GM19239 (cell line): ENCODE measurements around the gene C1RL.

Experiments used
- DNase-seq: peaks from one replicate; pipeline ENCODE4 v3.0.0; 2011; ENCODE audit warnings: low spot score; ENCODE audit not compliant: insufficient read length
- FAIRE-seq: peaks from 2 replicates; lab custom pipeline; 2011; peaks lifted over from hg19 to GRCh38; lab: Jason Lieb, UNC

C1RL gene

DNA sequence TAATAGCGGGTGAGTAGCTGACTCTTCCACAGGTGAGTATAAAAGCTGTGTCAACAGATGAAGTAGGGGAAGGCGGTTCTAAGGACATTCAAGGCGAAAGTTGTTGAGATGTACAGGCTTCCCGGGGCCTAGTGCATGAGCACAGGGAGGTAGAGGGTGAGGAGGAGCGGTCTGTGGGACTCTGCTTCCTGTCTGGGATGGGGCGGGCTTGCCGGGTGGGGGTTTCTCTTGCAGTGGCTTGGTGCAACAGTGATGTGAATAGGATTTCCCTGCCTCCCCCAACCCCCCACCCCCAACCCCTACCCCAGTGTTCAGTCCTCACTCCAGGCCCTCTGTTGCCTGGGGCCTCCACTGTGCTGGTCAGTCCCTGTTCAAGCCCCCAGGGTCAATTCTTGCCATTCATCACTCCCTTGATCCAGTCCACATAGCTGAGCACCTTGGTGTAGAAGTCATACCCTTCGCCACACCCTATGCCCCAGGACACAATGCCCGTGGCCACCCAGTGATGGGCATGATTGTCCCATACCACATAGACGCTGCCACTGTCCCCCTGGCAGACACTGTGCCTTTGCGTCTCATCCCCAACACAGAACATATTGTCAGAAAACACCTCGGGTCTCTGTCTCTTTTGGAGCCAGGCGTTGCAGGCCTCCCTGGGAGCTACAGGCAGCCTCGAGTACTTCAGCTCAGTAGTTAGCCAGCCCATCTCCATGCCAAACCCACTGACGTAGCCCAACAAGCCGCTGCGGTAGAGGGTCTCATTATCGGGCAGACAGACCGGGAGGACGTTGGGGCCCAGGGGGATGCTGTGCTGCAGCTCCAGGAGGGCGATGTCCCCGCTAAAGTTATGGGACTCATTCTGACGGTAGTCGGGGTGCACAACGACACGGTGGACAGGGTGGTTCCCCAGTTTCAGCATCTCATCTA lies 12.7 kb downstream of the C1RL start:
- no peak for FAIRE-seq
- no peak for DNase-seq

DNA sequence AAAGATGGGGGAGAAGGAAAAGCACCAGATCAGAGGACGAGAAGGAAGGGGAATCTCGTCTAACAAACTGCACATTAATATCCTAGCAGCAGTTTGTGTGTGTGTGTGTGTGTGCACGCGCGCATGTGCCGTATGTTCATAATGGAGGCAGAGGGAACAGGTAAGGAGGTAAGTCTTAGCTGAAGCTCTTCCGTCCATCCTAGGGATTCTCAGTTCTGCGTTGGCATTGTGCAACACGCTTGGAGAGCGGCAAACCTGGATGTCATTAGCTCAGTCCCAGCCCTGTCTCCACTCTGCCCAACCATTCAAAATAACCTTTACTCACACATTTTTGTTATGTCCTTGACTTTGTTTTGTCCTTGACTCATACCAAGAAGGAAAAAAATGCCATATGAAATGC lies 15.1 kb downstream of the C1RL start:
- FAIRE-seq: no peak
- no peak for DNase-seq

DNA sequence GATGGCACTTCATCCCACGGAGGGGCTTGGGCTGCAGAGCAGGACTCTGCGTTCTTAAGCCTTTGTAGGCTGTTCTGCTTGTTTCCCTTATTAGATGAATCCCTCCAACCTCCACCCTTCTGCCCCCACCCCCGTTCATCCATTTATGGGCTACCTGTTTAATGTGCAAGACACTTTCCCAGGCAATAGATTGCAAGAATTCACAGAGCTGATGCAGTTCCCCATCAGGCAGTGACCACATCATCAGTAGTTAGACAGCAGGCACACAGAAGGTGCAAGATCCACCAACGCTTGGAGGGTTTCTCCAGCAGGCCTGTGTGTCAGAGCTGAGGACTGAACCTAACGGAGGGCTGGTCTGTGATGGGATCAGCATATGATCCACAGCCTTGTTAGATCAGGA lies 15.5 kb downstream of the C1RL start:
- no peak for FAIRE-seq
- DNase-seq: no peak

DNA sequence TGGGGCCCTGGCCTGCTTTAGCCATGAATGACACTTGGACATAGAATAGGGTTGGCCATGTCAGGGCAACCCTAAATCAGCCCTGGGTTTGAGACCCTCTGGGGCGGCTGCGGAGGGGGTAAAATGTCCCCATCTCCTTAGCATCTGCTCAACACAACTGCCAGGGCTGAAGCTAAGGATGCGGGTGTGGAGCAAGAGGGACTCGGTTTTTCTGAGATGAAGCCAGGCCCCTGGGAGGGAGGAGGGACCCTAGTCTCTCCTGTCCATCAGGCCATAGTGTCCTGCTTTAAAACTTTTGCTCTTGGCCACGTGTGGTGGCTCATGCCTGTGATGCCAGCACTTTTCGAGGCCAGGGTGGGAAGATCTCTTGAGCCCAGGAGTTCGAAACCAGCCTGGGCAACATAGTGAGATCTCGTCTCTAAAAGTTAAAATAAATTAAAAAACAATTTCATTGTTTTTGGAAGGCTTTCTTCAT lies 16.0 kb downstream of the C1RL start:
- FAIRE-seq: no peak
- no peak for DNase-seq

DNA sequence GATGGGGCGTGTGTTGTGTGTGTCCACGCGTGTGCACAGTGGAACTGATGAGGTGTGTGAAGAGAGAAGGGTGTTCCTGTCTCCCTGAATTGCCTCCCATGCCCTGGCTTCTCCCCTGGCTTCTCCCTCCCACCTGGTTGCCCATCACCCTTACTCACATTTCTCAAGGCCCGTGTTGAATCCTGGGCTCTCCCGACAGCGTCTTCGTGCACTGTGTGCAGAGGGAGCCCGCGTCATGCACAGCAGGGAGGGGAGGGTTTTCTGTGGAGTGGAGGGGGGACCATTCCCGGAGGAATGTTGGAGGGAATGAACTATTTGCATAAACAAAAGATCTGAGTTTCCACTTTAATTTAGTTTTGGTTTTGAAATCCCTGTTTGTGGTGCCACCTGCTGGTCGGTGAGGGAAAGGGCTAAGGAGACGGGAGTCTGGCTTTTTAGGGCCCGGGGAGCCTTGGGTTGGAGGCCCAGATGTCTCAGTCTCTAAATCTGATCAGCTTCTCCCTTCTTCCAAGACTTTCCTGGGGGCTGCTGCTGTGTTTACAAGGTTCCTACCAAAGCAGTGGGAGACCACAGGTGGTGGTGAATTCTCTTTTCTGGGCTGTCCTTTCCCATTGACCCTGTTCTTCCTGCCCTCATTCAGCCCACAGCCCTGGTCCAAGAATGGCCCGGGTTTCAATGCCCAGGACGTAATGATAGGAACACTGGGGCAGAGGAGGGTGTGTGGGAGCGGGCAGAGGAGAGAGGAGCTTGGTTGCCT lies 16.6 kb downstream of the C1RL start, which contains the start of gene C1R:
Gene C1R, minus strand, starts transcription at position 217 of the 757 bp plus-strand sequence. Its CDS starts 57 bp downstream, at position 160.
- FAIRE-seq (peak; percentile 86), DNase-seq (peak; percentile 64)

DNA sequence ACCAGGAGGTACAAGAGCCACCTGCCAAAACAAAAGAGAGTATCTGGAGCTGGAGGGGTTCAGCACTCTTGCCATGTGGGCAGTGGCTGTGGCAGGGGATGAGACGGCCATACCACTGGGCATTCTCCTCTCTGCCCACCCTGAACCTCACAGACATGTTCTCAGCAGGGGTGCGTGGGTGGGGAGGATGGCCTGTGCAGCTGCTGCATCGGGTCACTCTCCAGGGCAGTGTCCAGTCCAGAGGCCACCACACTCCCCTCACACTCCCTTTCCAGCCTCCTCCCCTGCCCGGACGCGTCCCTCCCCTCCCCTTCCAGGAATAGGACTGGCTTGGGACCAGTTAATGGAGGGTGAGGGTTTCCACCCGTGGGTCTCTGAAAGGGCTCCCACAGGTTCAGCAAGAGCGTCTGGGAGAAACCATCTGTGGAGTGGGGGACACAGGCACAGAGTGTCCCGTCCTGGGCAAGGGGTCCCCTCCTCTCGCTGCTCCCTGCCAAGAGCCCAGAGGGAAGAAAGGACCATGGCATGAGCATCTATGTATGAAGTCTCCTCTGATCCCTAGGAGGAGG lies 17.3 kb downstream of the C1RL start:
- DNase-seq (no peak), FAIRE-seq (no peak)

DNA sequence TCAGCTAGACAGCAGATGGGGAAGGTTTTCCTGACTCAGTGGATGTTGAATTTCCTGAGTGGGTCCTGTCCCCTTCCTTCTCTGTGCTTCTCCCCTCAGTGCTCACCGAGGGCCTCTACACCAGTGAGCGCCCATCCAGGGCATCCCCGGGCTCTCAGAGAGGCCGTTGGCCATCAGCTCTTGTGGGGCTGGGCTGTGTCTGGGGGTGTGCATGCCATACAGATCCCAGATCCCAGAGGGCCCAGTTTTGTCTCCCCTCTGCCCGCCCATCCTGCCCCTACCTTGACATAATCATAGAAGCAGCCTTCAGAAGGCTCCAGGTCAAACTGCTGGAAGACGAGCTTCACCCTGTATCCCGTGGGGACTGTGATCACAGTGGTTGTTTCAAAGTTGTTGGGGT lies 17.8 kb downstream of the C1RL start:
- no peak for FAIRE-seq
- no peak for DNase-seq

DNA sequence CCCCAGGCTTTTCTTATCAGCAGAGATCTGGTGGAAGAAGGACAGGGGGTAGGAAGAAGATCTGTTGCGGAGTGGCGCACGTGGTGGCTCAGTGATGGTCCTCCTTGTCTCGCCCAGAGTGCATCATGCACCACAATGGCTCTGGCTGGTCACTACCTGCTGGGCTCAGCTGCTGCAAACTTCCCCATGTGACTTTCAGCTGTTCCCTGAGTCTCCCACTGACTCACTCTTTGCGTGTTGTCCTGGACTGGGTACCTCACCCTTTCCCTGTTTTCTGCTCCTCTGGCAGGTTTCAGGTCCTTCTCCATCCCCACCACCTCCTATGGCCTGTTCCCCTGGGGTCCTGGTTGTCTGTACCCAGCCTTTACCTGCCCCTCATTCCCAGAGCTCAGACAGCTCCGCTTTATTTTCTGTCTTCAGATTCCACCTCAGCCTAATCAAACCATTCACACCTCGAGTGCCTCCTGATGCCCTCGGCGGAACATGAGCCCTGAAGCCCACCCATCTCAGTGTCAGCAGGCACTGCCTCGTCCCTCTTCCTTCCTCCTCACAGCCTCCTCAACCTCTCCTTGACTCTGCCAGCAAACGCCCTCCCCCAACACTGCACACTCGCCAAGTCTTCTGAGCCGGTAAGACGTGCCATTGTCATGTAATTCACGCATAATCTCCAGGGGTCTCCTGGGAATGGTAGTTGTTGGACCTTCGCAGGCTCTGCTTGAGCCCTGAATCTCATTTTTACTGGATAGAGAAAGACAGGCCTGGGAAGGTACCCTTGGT lies 18.6 kb downstream of the C1RL start:
- FAIRE-seq (no peak), DNase-seq (no peak)

DNA sequence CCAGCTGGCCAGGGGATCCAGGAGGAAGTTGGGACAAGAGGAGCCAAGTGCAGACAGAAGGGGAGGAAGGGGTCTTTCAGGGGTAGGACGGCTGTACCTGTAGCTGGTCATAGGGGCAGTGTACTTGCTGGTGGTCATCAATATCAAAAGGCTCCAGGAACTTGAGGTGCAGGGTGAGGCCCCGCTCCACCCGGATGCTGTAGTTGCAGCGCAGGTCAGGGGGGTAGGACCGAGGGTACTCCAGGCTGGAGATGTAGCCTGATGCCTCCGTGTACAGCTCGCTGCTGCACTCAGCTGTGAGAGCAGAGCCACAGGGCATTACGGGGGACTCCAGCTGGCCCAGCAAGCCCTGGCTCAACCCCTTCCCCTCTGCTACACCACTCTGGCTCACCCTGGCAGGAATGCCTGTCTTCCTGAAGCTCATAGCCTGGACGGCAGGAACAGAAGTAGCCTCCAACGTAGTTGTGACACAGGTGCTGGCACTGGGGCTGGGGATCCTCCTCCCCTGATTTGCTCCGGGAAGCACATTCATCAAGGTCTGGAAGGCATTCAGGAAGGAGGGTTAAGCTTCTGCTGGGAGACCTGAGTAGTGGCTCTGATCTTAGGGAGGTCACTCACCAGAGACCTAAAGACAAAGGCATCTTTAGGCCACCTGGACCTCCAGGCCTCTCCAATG lies 19.7 kb downstream of the C1RL start:
- DNase-seq: no peak
- FAIRE-seq: no peak

DNA sequence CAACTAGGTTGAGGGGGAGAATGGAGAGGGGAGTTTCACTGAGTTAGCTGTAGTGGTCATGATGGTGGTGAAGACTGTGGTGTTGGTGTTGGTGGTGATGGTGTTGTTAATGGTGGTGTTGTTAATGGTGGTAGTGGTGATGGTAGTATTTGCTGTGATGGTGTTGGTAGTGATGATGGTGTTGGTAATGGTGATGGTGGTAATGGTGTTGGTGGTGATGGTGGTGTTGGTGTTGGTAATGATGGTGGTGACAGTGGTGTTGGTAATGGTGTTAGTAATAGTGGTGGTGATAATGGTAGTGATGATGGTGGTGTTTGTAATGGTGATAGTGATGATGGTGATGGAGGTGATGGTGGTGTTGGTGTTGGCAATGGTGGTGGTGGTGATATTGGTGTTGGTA lies 25.9 kb downstream of the C1RL start:
- DNase-seq: no peak
- FAIRE-seq: no peak

DNA sequence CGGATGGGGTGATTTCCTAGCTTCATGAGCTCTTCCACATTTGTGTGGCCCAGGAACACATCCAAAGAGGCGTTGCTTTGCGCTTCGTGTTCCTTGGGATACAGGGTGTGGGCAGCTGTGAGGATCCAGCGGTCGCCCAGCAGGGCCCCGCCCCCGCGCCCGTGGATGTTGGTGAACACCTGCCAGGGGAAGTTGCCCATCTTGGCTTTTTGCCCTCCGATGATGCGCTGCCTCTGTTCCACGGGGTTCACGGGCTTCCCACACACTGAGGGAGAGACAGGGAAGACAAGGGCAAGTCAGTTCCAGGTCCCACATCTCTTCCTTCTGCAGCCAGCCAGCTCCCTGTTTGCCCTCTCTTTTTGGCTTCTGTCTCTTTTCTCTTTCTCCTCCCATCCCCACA lies 28.0 kb downstream of the C1RL start:
- FAIRE-seq: no peak
- no peak for DNase-seq

DNA sequence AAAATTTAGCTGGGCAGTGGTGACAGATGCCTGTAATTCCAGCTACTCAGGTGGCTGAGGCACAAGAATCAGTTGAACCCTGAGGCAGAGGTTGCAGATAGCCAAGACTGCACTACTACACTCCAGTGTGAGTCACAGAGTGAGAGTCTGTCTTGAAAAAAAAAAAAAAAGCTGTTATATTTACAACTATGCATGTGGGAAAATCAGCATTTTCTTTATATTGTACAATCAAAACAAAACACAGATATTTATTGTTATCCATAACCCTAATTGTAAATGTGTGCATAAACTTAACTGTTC lies 29.2 kb downstream of the C1RL start:
- FAIRE-seq (no peak), DNase-seq (no peak)

DNA sequence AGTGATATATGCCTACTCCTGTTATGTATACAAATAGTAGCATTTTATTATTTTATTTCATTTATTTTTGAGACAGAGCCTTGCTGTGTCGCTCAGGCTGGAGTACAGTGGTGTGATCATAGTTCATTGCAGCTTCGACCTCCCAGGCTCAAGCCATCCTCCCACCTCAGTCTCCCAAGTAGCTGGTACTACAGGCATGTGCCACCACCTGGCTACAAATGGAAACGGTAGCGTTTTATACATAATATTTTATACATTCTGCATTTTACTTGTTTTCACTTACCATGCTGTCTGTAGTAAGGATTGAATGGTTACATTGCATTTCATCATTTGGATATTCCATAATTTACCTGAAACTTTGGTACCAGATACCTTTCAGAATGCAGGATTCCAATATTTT lies 30.9 kb downstream of the C1RL start:
- DNase-seq (no peak), FAIRE-seq (no peak)

DNA sequence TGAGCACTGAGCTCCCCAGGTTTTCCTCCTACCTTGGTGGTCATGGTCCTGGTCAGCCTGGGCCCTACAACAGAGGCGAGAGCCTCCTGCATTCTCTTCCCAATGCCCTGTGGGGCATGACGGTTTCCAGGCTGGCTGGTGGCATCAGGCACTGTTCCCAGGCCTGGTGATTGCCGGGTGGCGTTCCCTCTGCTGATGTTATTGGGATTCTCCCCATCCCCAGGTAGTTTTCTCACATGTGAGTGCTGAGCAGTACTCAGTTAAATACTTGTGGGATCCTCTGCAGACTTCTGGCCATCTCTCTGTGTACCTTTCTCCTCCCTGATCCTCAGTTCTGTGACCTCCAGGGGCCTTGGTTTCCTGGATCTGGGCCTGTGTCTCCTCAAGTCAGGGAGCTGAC lies 32.5 kb downstream of the C1RL start:
- DNase-seq (no peak), FAIRE-seq (no peak)

DNA sequence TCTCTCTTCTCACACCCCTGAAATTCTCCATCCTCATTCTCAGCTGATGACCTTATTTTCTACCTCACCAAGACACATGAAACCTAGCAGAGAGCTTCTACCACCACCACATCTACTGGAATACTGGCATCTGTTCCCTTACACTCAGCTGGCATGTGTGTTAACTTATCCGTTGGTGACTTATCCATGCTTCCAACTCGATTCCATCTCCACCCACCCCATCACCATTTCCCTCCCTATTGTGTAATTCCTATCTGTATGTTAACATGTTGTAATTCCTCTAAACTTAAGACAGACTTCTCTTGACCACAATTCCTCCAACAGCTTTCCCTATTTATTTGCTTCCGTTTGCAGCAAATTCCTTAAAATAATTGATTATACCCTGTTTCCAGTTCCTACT lies 33.1 kb downstream of the C1RL start:
- DNase-seq: no peak
- FAIRE-seq: peak; percentile 28

DNA sequence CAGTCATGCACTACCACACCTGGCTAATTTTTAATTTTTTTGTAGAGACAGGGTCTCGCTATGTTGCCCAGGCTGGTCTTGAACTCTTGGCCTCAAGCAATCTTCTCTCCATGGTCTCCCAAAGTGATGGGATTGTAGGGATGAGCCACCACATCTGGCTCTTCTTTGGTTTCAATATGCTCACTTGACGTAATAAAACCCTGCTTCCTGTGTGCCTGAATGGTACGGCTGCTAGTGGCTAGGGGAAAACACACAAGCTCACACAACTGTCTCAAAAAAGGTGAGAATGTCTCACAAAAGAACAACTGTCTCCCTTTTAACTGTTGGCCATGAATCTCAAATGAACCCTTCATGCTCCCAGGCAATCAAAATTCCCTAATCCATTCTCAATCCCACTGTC lies 33.5 kb downstream of the C1RL start:
- FAIRE-seq (no peak), DNase-seq (no peak)

DNA sequence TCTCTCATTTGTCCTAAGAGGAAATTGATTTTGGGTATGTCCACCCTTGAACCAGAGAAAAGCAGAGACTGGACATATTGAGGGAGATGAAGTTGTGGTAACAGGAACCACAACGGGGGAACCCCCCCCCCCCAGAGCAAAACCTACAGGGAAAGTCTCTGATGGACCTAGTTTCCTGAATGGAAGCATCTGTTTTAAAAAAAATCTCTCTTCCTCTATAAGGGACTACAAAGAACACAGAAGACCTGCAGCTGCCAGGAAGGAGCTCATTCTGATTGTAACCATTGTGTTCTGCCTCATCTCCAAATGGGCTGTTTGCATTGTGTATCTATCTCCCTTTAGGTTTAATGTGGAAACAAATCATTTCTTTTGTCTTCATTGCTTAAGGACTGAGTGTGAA lies 35.1 kb downstream of the C1RL start:
- DNase-seq (no peak), FAIRE-seq (no peak)

DNA sequence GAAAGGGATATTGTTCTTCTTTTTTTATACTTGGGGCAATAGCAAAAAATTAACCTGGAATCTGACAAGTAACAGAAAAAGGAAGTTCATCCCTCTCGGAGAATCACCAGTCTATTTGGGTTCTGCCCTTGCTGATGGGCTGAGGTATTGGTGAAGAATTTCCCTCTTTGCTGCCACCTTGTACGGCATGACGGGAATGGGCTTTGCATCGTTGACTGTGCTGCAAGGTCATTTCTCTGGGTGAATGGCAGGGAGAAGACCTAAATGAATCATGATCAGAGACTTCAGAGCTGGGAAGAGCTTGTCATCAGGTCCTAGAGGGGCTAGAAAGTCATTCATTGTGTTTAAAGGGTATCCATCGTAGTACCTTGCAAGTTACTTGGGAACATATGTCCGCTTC lies 36.5 kb downstream of the C1RL start:
- FAIRE-seq (no peak), DNase-seq (no peak)

DNA sequence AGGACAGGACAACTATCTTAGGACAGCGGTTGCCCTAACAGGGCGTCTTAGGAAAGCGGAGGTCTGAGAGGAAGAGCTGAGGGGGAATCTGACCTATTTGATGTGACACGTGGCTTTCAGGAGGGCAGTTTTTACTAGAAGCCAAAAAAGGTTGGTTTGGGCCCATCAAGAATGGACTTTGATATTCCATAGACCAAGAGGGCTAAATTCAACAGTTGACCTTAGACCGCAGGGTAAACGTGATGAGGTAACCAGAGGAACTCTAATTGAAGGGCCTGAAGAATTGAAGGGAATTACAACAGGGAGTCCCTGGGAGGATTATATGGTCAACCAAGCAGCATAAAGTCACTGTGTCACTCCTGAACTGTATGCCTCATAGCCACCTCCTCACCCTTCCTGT lies 37.0 kb downstream of the C1RL start:
- no peak for FAIRE-seq
- no peak for DNase-seq

DNA sequence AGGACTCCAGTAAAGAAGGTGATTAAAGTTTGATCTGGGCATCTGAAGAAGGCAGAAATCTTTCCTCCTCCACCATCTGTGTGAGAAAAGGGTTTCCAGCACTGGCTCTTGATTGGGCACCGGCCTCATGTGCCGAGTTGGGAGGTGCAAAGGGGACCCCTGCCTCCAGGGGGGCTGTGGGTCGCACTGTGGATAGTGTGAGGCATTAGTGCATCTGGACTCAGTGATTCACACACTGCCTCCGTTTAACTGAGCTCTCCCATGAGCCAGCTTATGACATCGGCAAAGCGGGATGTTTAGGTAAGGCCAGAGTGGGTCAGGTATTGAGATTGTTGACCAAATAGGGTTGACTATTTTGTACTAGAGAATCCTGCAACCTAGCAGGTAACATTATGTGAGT lies 39.6 kb downstream of the C1RL start:
- no peak for FAIRE-seq
- no peak for DNase-seq
